GM12872 (cell line): Measurements from ENCODE around the gene OR13C9.
A peak's percentile ranks its signal among the peaks of the same experiment; 100 is the strongest.

Experiments
- CTCF ChIP-seq: IDR thresholded peaks from 3 replicates; pipeline ENCODE4 v1.5.1; 2011; ENCODE audit warnings: low read depth, mild to moderate bottlenecking, low read length, moderate library complexity; ENCODE audit not compliant: insufficient read depth

The OR13C9 gene

DNA sequence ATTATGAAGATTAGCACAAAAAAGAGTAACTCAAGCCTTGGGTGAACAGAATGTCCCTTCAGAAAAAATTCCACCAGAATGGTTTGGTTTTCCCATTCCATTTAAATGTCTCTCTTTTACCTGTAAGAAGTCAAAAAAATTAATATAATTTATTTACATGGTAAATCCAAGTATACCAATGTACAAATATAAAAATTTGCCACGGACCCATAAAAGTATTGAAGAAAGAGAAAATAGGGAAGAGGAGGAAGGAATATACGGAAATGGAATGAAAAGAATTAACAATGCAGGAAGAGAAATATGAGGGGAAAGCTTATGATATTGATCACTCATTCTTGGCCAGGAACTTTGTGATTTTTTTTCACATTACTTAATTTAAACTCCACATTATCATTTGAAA is at the start of gene OR13C9:
Gene OR13C9 (minus strand): TSS at position 101 of the 400 bp plus-strand sequence. CDS start 0 bp downstream, at position 101.
- TF ChIP-seq CTCF = no peak

GRCh38 chr9:104658496-104659195 is 40.6 kb upstream of the OR13C9 start:
- TF ChIP-seq CTCF = no peak

DNA sequence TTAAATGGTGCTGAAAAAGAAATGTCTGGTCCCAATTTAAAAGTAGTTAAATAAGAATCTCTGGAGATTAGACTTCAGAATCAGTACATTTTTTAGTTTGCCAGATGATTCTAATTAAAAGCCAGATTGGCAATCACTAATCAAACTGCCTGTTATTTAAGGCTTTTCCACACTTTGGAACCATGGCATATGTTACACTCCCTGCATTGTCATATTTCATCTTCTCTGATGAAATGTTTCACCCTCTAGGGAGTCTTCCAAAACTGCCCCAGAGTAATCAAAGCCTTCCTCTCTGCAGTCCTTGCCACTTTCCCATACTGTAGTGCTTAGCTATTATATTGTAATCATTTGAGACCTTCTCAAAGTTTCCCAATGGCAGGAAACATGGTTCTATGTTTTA is 17.5 kb upstream of the OR13C9 start:
- TF ChIP-seq CTCF = no peak

DNA sequence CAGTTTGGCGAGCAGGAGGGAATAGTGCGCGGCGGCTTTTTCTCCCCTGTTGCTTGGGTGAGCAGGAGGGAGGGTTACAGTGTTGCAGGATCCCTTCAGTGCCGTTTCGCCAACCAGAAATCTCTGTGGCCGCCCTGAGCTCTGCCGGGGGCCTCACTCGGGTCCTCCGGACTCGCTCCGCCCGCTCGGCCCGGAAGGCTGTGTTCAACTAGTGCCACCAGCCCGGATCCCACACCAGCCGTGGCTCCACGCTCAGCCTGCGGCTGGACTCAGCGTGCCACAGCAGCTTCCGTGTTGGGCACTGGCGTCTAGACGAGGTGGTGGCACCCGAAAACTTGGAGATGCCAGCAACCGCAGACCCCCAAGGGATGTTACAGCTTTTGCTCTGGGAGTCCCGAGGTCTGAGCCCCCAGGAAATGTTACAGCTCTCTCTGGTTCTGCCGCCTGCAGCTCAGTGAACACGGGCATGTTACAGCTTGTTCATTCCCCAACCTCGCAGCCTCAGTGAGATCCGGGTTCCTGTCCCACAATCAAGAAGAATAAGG is 16.0 kb upstream of the OR13C9 start:
- no peak for TF ChIP-seq CTCF

GRCh38 chr9:104617418-104617817 is 586 bp downstream of the OR13C9 start:
- no peak for TF ChIP-seq CTCF

DNA sequence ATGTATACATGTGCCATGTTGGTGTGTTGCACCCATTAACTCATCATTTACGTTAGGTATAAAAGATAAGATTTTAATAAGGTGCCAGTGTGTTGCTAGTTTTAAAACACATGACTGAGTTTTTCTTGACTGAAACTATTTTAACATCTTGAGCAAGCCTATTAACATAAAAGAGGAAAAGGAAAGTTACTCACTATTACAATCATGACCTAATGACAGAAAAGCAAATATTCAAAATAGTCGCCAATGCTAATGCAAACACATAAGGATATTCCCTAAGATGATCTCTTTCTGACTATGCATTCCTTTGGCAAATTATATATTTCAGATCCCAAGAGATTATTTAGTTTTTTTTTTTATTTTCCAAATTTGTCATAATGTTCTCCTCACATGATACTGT is 6.8 kb downstream of the OR13C9 start:
- TF ChIP-seq CTCF = no peak

DNA sequence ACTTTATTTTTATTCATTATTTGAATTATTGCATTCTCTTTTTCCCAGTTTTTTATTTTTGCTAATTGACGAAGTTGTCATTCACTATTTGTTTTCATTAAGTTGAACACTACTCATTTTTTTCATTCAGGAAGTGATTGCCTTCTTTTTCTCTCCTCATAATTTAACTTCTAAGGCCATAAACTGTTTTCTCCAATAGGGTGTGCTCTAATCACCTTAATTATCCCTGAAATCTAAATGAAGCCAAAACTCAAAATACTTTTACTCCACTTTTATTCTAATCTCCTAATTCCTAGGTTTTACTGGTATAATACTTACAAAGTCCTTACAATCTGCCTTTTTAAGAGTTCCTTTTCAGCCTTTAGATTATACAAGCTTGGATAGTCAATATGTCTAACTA is 9.7 kb downstream of the OR13C9 start:
- peak; percentile 5; the same call in 1 of the 3 replicates for TF ChIP-seq CTCF
